SK-N-SH (cell line): ENCODE data around the gene IKZF2. TPM values are rescaled to one million over a fixed set of nuclear protein-coding genes. Genes with fewer than 3 reads are reported as not detected.

Source experiments
- CTCF ChIA-PET: fragments of 300-600, 350-600 bp; formaldehyde crosslinking; extraction: SDS; loops from one replicate; lab custom pipeline; 2021; lab: Yijun Ruan, JAX
- POLR2A ChIA-PET: fragments of 350-600 bp; sonication (Branson Sonifier 250); formaldehyde crosslinking; extraction: SDS; loops from one replicate; lab custom pipeline; 2020; ENCODE audit warnings: antibody characterized with exemption, inconsistent platforms; lab: Yijun Ruan, JAX
- DNase-seq: peaks from one replicate; pipeline ENCODE4 v3.0.0; 2012
- H2AFZ ChIP-seq: fragments of 200-600 bp; sonication (generic); 2 replicates; pipeline ENCODE4 v1.8.1; 2016; ENCODE audit warnings: antibody characterized with exemption, mild to moderate bottlenecking, low read depth
- H3F3A ChIP-seq: fragments of 200-600 bp; sonication (generic); replicated peaks from 2 replicates; pipeline ENCODE3; 2016; ENCODE audit warnings: antibody characterized with exemption, mild to moderate bottlenecking; ENCODE audit not compliant: insufficient read depth
- H3K27ac ChIP-seq, 2 experiments: fragments of 200-500 bp in 1 of 2; fragments of 200-600 bp in 1 of 2; sonication (Bioruptor generic) in 1 of 2; sonication (generic), shearing (Covaris generic) in 1 of 2; 2 replicates each; pipeline versions ENCODE4 v1.5.1 to v1.6.1; 2014 to 2016; ENCODE audit warnings: low read depth in 2 of 2, inconsistent platforms in 1 of 2, low read length in 1 of 2, mild to moderate bottlenecking in 1 of 2, mixed read lengths in 1 of 2
- H3K27me3 ChIP-seq: fragments of 200-600 bp; sonication (generic), shearing (Covaris generic); 2 replicates; pipeline ENCODE4 v1.6.1; 2016; ENCODE audit warnings: mixed run types; ENCODE audit not compliant: insufficient read depth
- H3K36me3 ChIP-seq, 2 experiments: fragments of 200-500 bp in 1 of 2; fragments of 200-600 bp in 1 of 2; sonication (Bioruptor generic) in 1 of 2; sonication (generic) in 1 of 2; replicated peaks in 1 of 2; 2 replicates each; pipeline versions ENCODE3 to v1.5.1; 2014 to 2016; ENCODE audit warnings: low read length in 1 of 2, mild to moderate bottlenecking in 1 of 2; ENCODE audit not compliant: insufficient read depth in 2 of 2, control insufficient read depth in 1 of 2
- H3K4me1 ChIP-seq, 2 experiments: fragments of 200-500 bp in 1 of 2; fragments of 200-600 bp in 1 of 2; sonication (Bioruptor generic) in 1 of 2; sonication (generic), shearing (Covaris generic) in 1 of 2; 2 replicates each; pipeline versions ENCODE4 v1.5.1 to v1.6.1; 2014 to 2016; ENCODE audit warnings: low read depth in 1 of 2, low read length in 1 of 2, mixed run types in 1 of 2; ENCODE audit not compliant: insufficient read depth in 2 of 2, control insufficient read depth in 1 of 2
- H3K4me2 ChIP-seq: fragments of 200-600 bp; sonication (generic), shearing (Covaris generic); 2 replicates; pipeline ENCODE4 v1.6.1; 2017; ENCODE audit warnings: mixed run types
- H3K4me3 ChIP-seq, 2 experiments: fragments of 200-500 bp in 1 of 2; fragments of 200-600 bp in 1 of 2; sonication (Bioruptor generic) in 1 of 2; sonication (generic), shearing (Covaris generic) in 1 of 2; 2 replicates each; pipeline versions ENCODE4 v1.5.1 to v1.8.1; 2014 to 2016; ENCODE audit warnings: low read depth in 2 of 2, inconsistent platforms in 1 of 2, low read length in 1 of 2, mild to moderate bottlenecking in 1 of 2, mixed read lengths in 1 of 2, moderate library complexity in 1 of 2
- H3K79me2 ChIP-seq: fragments of 200-600 bp; sonication (generic); 2 replicates; pipeline ENCODE4 v1.8.1; 2017; ENCODE audit warnings: mild to moderate bottlenecking; ENCODE audit not compliant: insufficient read depth
- H3K9ac ChIP-seq: fragments of 200-600 bp; sonication (generic); 2 replicates; pipeline ENCODE4 v1.6.1; 2017; ENCODE audit warnings: mixed run types
- H3K9me2 ChIP-seq: fragments of 200-600 bp; sonication (generic); 2 replicates; pipeline ENCODE4 v1.6.1; 2017; ENCODE audit warnings: mixed run types
- H3K9me3 ChIP-seq: fragments of 200-600 bp; sonication (generic); 2 replicates; pipeline ENCODE4 v1.6.1; 2017; ENCODE audit warnings: mixed run types, mild to moderate bottlenecking, moderate library complexity
- H4K20me1 ChIP-seq: fragments of 200-600 bp; sonication (generic); 2 replicates; pipeline ENCODE4 v1.6.1; 2017; ENCODE audit warnings: mild to moderate bottlenecking, mixed run types; ENCODE audit not compliant: insufficient read depth
- ELF1 ChIP-seq: IDR thresholded peaks from 2 replicates; pipeline ENCODE4 v1.4.0; 2012
- FOSL2 ChIP-seq: IDR thresholded peaks from 2 replicates; pipeline ENCODE4 v1.4.0; 2012; ENCODE audit warnings: low read depth, mild to moderate bottlenecking, moderate library complexity, borderline replicate concordance
- FOXJ3 ChIP-seq: sonication (generic); formaldehyde crosslinking; IDR thresholded peaks from 2 replicates; pipeline ENCODE4 v1.5.1; 2020; ENCODE audit warnings: mild to moderate bottlenecking, missing genetic modification reagents
- GABPA ChIP-seq: IDR thresholded peaks from 2 replicates; pipeline ENCODE4 v1.4.0; 2012; ENCODE audit warnings: low read depth, mild to moderate bottlenecking
- GATA2 ChIP-seq: sonication (generic); formaldehyde crosslinking; IDR thresholded peaks from 2 replicates; pipeline ENCODE4 v1.5.0; 2020; ENCODE audit warnings: mild to moderate bottlenecking, missing genetic modification reagents
- NRF1 ChIP-seq: IDR thresholded peaks from 2 replicates; pipeline ENCODE4 v1.6.1; 2012; ENCODE audit warnings: low read depth, mild to moderate bottlenecking, low read length
- POLR2AphosphoS5 ChIP-seq: IDR thresholded peaks from 2 replicates; pipeline ENCODE4 v1.6.1; 2012; ENCODE audit warnings: low read depth, low read length
- RFX5 ChIP-seq: IDR thresholded peaks from 2 replicates; pipeline ENCODE4 v1.6.1; 2012; ENCODE audit warnings: mild to moderate bottlenecking, improper control_type of control experiment, low read length
- RXRA ChIP-seq: IDR thresholded peaks from 2 replicates; pipeline ENCODE4 v1.4.0; 2012; ENCODE audit warnings: low read depth, mild to moderate bottlenecking, borderline replicate concordance
- SIN3A ChIP-seq: IDR thresholded peaks from 2 replicates; pipeline ENCODE4 v1.6.1; 2012; ENCODE audit warnings: low read depth, mild to moderate bottlenecking, low read length, moderate library complexity, borderline replicate concordance
- SMC3 ChIP-seq: IDR thresholded peaks from 2 replicates; pipeline ENCODE4 v1.6.1; 2012; ENCODE audit warnings: low read depth, low read length, improper control_type of control experiment
- TAF1 ChIP-seq: IDR thresholded peaks from 2 replicates; pipeline ENCODE4 v1.6.1; 2012; ENCODE audit warnings: low read depth, mild to moderate bottlenecking, low read length, moderate library complexity, borderline replicate concordance
- YY1 ChIP-seq: IDR thresholded peaks from 2 replicates; pipeline ENCODE4 v1.4.0; 2012; ENCODE audit warnings: low read depth, mild to moderate bottlenecking
- WGBS: methylation state at CpG from one replicate; pipeline ENCODE4 v1.1.6; 2017; ENCODE audit warnings: low lambda C conversion rate; 5-methylcytosine and 5-hydroxymethylcytosine counted together
- polyA plus RNA-seq, 3 experiments: library from polyadenylated mRNA; depleted of rRNA; stranded (reverse); fragments of >200 nt; gene quantifications; 2 replicates each; pipeline ENCODE4 v1.2.3, GENCODE V29; 2012
- TF ChIP-seq, protein P1 (sequence below): IDR thresholded peaks from 2 replicates; pipeline ENCODE4 v1.4.0; 2012; ENCODE audit warnings: low read depth
- TF ChIP-seq, protein P2 (sequence below): IDR thresholded peaks from 2 replicates; pipeline ENCODE4 v1.6.1; 2012; ENCODE audit warnings: mild to moderate bottlenecking, low read depth, low read length, moderate library complexity
- TF ChIP-seq, protein P3 (sequence below): IDR thresholded peaks from 2 replicates; pipeline ENCODE4 v1.4.0; 2012; ENCODE audit warnings: low read depth, borderline replicate concordance
- TF ChIP-seq, protein P4 (sequence below): IDR thresholded peaks from 2 replicates; pipeline ENCODE4; 2012
- TF ChIP-seq, protein P5 (sequence below): fragments of 200-600 bp; sonication (generic); IDR thresholded peaks from 2 replicates; pipeline ENCODE4 v1.6.1; 2017; ENCODE audit warnings: antibody characterized with exemption, mild to moderate bottlenecking, moderate library complexity
- TF ChIP-seq, protein P6 (sequence below): fragments of 150-350 bp; IDR thresholded peaks from 2 replicates; pipeline ENCODE4 v1.6.1; 2016; ENCODE audit warnings: mild to moderate bottlenecking, low read depth, low read length
- TF ChIP-seq, protein P7 (sequence below): IDR thresholded peaks from 2 replicates; pipeline ENCODE4 v1.4.0; 2012; ENCODE audit warnings: low read depth, borderline replicate concordance

Gene IKZF2
- polyA plus RNA-seq (2012; rRNA removed): 1.3 and 1.4 TPM in 2 replicates
- 0.94 and 1.2 TPM in 2 replicates for polyA plus RNA-seq (2012; cell fraction: cytosol; rRNA removed)
- 2.6 and 4.3 TPM in 2 replicates for polyA plus RNA-seq (2012; cell fraction: nucleus; rRNA removed)

DNA sequence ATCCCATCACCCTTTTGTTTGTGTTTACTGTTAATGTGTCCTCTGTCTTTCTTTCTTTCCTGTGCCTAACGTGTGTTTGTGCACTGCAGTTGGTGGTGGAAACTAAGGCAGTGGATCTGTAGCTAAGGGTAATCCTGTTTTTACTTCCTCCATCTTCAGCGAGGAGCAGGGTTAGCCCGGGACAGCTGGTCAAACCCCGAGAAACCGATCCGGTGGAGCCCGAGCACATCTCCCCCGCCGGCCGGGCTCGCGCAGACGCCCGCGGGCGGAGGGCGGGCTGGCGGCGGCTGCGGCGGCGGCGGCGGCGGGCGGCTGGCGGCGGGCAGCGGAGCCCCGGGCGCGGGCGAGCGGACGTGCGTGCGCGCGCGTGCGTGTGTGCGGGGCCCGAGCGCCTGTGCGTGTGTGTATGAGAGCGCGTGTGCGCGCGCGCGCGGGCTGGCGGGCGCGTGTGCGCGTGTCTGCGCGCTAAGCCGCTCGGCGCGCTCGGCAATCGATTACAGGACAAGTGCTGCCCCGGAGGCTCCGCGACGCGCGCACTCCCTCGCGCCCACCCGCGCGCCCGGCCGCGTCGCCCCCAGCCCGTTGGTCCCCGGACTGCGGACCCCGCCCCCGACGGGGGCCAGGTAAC, at the start of gene IKZF2:
TSS of gene IKZF2 (minus strand) at position 176 of the 628 bp plus-strand sequence. CDS start 2,983 bp downstream, outside the sequence.
- peaks cover 4 to 5% of the 10 kb centered on the region in 2 experiments for H3K4me1 ChIP-seq
- peak; percentile 88 for DNase-seq
- 0% methylated on average over 5 of the region's 87 CpGs for WGBS
- no peaks in the 10 kb centered on the region for H3K9me2 ChIP-seq
- H2AFZ ChIP-seq: peak within 1 kb of the TSS; percentile 98
- TF ChIP-seq, protein P1, sequence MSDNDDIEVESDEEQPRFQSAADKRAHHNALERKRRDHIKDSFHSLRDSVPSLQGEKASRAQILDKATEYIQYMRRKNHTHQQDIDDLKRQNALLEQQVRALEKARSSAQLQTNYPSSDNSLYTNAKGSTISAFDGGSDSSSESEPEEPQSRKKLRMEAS: 0 out of 2 replicates have a peak, but pooled peaks have one; percentile 42
- TF ChIP-seq TAF1: 0 out of 2 replicates have a peak, but pooled peaks have one; percentile 15
- TF ChIP-seq SMC3: no peak; the same call in 1 of the 2 replicates
- 0 out of 2 replicates have a peak, but pooled peaks have one; percentile 9 for TF ChIP-seq GATA2 (CRISPR knock-in tag)
- no peak for TF ChIP-seq FOSL2
- TF ChIP-seq, protein P2, sequence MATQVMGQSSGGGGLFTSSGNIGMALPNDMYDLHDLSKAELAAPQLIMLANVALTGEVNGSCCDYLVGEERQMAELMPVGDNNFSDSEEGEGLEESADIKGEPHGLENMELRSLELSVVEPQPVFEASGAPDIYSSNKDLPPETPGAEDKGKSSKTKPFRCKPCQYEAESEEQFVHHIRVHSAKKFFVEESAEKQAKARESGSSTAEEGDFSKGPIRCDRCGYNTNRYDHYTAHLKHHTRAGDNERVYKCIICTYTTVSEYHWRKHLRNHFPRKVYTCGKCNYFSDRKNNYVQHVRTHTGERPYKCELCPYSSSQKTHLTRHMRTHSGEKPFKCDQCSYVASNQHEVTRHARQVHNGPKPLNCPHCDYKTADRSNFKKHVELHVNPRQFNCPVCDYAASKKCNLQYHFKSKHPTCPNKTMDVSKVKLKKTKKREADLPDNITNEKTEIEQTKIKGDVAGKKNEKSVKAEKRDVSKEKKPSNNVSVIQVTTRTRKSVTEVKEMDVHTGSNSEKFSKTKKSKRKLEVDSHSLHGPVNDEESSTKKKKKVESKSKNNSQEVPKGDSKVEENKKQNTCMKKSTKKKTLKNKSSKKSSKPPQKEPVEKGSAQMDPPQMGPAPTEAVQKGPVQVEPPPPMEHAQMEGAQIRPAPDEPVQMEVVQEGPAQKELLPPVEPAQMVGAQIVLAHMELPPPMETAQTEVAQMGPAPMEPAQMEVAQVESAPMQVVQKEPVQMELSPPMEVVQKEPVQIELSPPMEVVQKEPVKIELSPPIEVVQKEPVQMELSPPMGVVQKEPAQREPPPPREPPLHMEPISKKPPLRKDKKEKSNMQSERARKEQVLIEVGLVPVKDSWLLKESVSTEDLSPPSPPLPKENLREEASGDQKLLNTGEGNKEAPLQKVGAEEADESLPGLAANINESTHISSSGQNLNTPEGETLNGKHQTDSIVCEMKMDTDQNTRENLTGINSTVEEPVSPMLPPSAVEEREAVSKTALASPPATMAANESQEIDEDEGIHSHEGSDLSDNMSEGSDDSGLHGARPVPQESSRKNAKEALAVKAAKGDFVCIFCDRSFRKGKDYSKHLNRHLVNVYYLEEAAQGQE: no peak
- TF ChIP-seq NRF1: peak; percentile 69
- TF ChIP-seq, protein P3, sequence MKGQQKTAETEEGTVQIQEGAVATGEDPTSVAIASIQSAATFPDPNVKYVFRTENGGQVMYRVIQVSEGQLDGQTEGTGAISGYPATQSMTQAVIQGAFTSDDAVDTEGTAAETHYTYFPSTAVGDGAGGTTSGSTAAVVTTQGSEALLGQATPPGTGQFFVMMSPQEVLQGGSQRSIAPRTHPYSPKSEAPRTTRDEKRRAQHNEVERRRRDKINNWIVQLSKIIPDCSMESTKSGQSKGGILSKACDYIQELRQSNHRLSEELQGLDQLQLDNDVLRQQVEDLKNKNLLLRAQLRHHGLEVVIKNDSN: 0 out of 2 replicates have a peak, but pooled peaks have one; percentile 7
- TF ChIP-seq, protein P4, sequence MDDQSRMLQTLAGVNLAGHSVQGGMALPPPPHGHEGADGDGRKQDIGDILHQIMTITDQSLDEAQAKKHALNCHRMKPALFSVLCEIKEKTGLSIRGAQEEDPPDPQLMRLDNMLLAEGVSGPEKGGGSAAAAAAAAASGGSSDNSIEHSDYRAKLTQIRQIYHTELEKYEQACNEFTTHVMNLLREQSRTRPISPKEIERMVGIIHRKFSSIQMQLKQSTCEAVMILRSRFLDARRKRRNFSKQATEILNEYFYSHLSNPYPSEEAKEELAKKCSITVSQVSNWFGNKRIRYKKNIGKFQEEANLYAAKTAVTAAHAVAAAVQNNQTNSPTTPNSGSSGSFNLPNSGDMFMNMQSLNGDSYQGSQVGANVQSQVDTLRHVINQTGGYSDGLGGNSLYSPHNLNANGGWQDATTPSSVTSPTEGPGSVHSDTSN: no peak; the same call in 1 of the 2 replicates
- TF ChIP-seq, protein P5, sequence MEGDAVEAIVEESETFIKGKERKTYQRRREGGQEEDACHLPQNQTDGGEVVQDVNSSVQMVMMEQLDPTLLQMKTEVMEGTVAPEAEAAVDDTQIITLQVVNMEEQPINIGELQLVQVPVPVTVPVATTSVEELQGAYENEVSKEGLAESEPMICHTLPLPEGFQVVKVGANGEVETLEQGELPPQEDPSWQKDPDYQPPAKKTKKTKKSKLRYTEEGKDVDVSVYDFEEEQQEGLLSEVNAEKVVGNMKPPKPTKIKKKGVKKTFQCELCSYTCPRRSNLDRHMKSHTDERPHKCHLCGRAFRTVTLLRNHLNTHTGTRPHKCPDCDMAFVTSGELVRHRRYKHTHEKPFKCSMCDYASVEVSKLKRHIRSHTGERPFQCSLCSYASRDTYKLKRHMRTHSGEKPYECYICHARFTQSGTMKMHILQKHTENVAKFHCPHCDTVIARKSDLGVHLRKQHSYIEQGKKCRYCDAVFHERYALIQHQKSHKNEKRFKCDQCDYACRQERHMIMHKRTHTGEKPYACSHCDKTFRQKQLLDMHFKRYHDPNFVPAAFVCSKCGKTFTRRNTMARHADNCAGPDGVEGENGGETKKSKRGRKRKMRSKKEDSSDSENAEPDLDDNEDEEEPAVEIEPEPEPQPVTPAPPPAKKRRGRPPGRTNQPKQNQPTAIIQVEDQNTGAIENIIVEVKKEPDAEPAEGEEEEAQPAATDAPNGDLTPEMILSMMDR: no peak
- TF ChIP-seq POLR2AphosphoS5: no peak; the same call in 1 of the 2 replicates
- TF ChIP-seq, protein P6, sequence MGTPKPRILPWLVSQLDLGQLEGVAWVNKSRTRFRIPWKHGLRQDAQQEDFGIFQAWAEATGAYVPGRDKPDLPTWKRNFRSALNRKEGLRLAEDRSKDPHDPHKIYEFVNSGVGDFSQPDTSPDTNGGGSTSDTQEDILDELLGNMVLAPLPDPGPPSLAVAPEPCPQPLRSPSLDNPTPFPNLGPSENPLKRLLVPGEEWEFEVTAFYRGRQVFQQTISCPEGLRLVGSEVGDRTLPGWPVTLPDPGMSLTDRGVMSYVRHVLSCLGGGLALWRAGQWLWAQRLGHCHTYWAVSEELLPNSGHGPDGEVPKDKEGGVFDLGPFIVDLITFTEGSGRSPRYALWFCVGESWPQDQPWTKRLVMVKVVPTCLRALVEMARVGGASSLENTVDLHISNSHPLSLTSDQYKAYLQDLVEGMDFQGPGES: no peak
- no peak; the same call in 1 of the 2 replicates for TF ChIP-seq SIN3A
- peak; percentile 62; the same call in 1 of the 2 replicates for TF ChIP-seq YY1
- no peak for TF ChIP-seq RXRA
- TF ChIP-seq FOXJ3 (CRISPR knock-in tag): no peak
- TF ChIP-seq, protein P7, sequence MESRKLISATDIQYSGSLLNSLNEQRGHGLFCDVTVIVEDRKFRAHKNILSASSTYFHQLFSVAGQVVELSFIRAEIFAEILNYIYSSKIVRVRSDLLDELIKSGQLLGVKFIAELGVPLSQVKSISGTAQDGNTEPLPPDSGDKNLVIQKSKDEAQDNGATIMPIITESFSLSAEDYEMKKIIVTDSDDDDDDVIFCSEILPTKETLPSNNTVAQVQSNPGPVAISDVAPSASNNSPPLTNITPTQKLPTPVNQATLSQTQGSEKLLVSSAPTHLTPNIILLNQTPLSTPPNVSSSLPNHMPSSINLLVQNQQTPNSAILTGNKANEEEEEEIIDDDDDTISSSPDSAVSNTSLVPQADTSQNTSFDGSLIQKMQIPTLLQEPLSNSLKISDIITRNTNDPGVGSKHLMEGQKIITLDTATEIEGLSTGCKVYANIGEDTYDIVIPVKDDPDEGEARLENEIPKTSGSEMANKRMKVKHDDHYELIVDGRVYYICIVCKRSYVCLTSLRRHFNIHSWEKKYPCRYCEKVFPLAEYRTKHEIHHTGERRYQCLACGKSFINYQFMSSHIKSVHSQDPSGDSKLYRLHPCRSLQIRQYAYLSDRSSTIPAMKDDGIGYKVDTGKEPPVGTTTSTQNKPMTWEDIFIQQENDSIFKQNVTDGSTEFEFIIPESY: no peak
- TF ChIP-seq RFX5: 0 out of 2 replicates have a peak, but pooled peaks have one; percentile 7
- no peak for TF ChIP-seq GABPA
- TF ChIP-seq ELF1: peak; percentile 56
- H4K20me1 ChIP-seq: no peaks in the 10 kb centered on the region
- no peaks in the 10 kb centered on the region for H3K36me3 ChIP-seq
- H3K9me3 ChIP-seq: no peaks in the 10 kb centered on the region
- H3K79me2 ChIP-seq: no peaks in the 10 kb centered on the region; the same call in 1 of the 2 replicates
- H3K9ac ChIP-seq: peak within 1 kb of the TSS; percentile 83
- peak within 1 kb of the TSS; percentile 90 to 95 for H3K27ac ChIP-seq
- H3K27me3 ChIP-seq: no peaks in the 10 kb centered on the region
- peak within 1 kb of the TSS; percentile 84 to 85 for H3K4me3 ChIP-seq
- ChIA-PET POLR2A (no interaction called here), CTCF (interaction anchor here (1.3 to 5.2 kb wide), 3 partner anchors 21 to 465 kb away, joined by 3 to 73 read pairs (median 18); no protein-coding TSS in a partner anchor)
- peaks cover 16% of the 10 kb centered on the region for H3F3A ChIP-seq
- H3K4me2 ChIP-seq: peak within 1 kb of the TSS; percentile 86
